ENCODE results near the gene PIK3R2. TPM values are rescaled to one million over a fixed set of nuclear protein-coding genes. Genes with fewer than 3 reads are reported as not detected.

The PIK3R2 gene
- total RNA-seq, 1 donor from 2014 or later: 94.7 TPM

GRCh38 chr19:18183529-18183928 lies 30.6 kb downstream of the PIK3R2 start:
- no peak for TF ChIP-seq CTCF (IDR thresholded peaks at IDR 0.05; ENCODE audit: unreplicated experiment)
- Mint-ChIP-seq H3K9me3 (no peaks in the 10 kb centered on the region), H3K36me3 (no peaks in the 10 kb centered on the region), H3K27me3 (ENCODE audit: low read depth) (peaks cover 4% of the 10 kb centered on the region), H3K4me3 (no peak overlapping the region), H3K4me1 (no peaks in the 10 kb centered on the region), H3K27ac (no peak overlapping the region)
- no peak for DNase-seq (ENCODE audit: low spot score in 2 of 2, unreplicated experiment in 2 of 2)

- Mint-ChIP-seq H3K9me3 (no peaks in the 10 kb centered on the region), H3K27ac (no peak overlapping the region), H3K36me3 (no peaks in the 10 kb centered on the region), H3K27me3 (ENCODE audit: low read depth) (peaks cover 1% of the 10 kb centered on the region), H3K4me3 (no peak overlapping the region), H3K4me1 (no peaks in the 10 kb centered on the region)
- no peak for DNase-seq (ENCODE audit: low spot score in 2 of 2, unreplicated experiment in 2 of 2)
- no peak for TF ChIP-seq CTCF (IDR thresholded peaks at IDR 0.05; ENCODE audit: unreplicated experiment)
Measured at GRCh38 chr19:18185538-18185937, 32.6 kb downstream of the PIK3R2 start.

- TF ChIP-seq CTCF (IDR thresholded peaks at IDR 0.05; ENCODE audit: unreplicated experiment): no peak
- no peak for DNase-seq (ENCODE audit: low spot score in 2 of 2, unreplicated experiment in 2 of 2)
- Mint-ChIP-seq H3K36me3 (no peaks in the 10 kb centered on the region), H3K4me1 (peaks cover 17% of the 10 kb centered on the region), H3K27ac (no peak overlapping the region), H3K27me3 (ENCODE audit: low read depth) (peaks cover 1% of the 10 kb centered on the region), H3K9me3 (no peaks in the 10 kb centered on the region), H3K4me3 (no peak overlapping the region)
Measured at GRCh38 chr19:18190278-18190677, 37.3 kb downstream of the PIK3R2 start.

DNA sequence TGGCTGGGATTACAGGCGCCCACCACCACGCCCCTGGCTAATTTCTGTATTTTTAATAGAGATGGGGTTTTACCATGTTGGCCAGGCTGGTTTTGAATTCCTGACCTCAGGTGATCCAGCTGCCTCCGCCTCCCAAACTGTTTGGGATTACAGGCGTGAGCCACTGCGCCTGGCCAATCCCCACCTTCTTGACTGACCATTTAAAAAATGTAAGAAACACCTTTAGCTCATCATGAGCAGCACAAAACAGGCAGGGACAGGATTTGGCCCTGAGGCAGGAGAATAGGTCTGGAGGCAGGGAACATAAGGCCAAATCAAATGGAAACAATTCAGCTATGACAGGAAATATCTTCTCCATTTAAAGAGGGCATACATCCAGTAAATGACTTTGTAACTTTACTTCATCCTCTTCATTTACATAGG lies 38.7 kb downstream of the PIK3R2 start:
- DNase-seq (ENCODE audit: low spot score in 2 of 2, unreplicated experiment in 2 of 2): no peak
- no peaks in the 10 kb centered on the region for H3K36me3 Mint-ChIP-seq
- peak overlapping the region; percentile 82 for H3K4me3 Mint-ChIP-seq
- no peak for TF ChIP-seq CTCF (IDR thresholded peaks at IDR 0.05; ENCODE audit: unreplicated experiment)
- H3K4me1 Mint-ChIP-seq: peaks cover 17% of the 10 kb centered on the region
- H3K9me3 Mint-ChIP-seq: no peaks in the 10 kb centered on the region
- H3K27me3 Mint-ChIP-seq (ENCODE audit: low read depth): no peaks in the 10 kb centered on the region
- peak overlapping the region; percentile 95 for H3K27ac Mint-ChIP-seq

DNA sequence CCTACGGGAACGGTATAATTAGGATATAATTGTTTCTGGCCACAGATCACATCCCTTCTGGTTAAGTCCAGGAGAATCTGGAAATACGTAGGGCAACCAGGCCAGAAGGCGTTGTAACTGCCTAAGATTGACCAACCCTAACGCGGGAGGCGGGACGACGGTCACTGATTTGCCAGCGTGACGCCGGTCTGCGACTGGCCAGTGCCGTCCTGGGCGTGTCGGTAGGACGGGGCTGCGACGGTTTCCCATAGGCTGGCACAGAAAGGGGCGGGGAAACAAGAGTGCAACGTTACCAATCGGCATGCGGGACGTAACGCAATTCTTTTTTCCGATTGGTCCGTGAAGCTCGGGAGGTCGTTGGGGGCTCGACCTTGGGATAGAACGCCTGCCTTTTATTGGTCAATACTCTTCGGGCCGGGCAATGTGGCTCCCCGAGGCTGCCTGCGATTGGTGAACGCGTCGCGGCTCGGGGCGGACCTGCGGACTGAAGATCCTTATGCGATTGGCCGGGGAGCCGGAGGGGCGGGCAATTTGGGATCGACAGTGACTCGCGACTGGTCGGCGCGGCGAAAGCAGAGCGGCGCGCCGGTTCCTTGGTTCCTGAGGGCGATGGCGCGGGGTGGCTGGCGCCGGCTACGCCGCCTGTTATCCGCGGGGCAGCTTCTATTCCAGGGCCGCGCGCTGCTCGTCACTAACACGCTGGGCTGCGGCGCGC lies 39.9 kb downstream of the PIK3R2 start, which contains the start of gene MPV17L2:
TSS of gene MPV17L2 (plus strand) at position 546 of the 715 bp plus-strand sequence. CDS start at position 610, 64 bp downstream.
- H3K27ac Mint-ChIP-seq: peak within 1 kb of the TSS; percentile 95
- H3K27me3 Mint-ChIP-seq (ENCODE audit: low read depth): no peaks in the 10 kb centered on the region
- H3K36me3 Mint-ChIP-seq: no peaks in the 10 kb centered on the region
- peak within 1 kb of the TSS; percentile 82 for H3K4me3 Mint-ChIP-seq
- no peak for TF ChIP-seq CTCF (IDR thresholded peaks at IDR 0.05; ENCODE audit: unreplicated experiment)
- H3K9me3 Mint-ChIP-seq: no peaks in the 10 kb centered on the region
- peak; percentile 97 for DNase-seq (ENCODE audit: low spot score in 2 of 2, unreplicated experiment in 2 of 2)
- peaks cover 17% of the 10 kb centered on the region for H3K4me1 Mint-ChIP-seq

Measured in mesothelial cell of epicardium (in vitro differentiated cells).